Hepatocyte (in vitro differentiated cells): ENCODE measurements around the gene DMBX1.

Source experiments
- CTCF ChIP-seq: fragments of 200-600 bp; sonication (generic); IDR thresholded peaks from 2 replicates; pipeline ENCODE4 v1.5.1; 2016; ENCODE audit warnings: antibody characterized with exemption, mild to moderate bottlenecking; ENCODE audit not compliant: poor library complexity
- EZH2 ChIP-seq: fragments of 200-600 bp; sonication (generic); IDR thresholded peaks from 2 replicates; pipeline ENCODE4 v1.6.1; 2016; ENCODE audit warnings: antibody characterized with exemption, mild to moderate bottlenecking, borderline replicate concordance
- EZH2phosphoT487 ChIP-seq: fragments of 200-600 bp; sonication (generic); IDR thresholded peaks from one replicate; pipeline ENCODE4 v1.6.1; 2018; ENCODE audit warnings: antibody characterized with exemption, mild to moderate bottlenecking, low read depth, moderate library complexity; ENCODE audit not compliant: unreplicated experiment, severe bottlenecking

- no peak for TF ChIP-seq CTCF
- TF ChIP-seq EZH2phosphoT487: no peak
- TF ChIP-seq EZH2: no peak
Measured at GRCh38 chr1:46488343-46489168, 1.1 kb upstream of the DMBX1 start.
